NCI-H2107 treated with DMSO at 0.1 percent for 48 hours (cell line): ENCODE results near the gene ZFR.

Experiments used
- DNase-seq: peaks from one replicate; lab custom pipeline; 2025; ENCODE audit not compliant: unreplicated experiment; lab: John Stamatoyannopoulos, UW

Gene ZFR

GRCh38 chr5:32444431-32445286, at the start of gene ZFR:
Gene ZFR, minus strand, starts transcription at chr5:32444740. Its CDS starts 82 bp downstream, at chr5:32444658.
- DNase-seq, result peak; percentile 88

DNA sequence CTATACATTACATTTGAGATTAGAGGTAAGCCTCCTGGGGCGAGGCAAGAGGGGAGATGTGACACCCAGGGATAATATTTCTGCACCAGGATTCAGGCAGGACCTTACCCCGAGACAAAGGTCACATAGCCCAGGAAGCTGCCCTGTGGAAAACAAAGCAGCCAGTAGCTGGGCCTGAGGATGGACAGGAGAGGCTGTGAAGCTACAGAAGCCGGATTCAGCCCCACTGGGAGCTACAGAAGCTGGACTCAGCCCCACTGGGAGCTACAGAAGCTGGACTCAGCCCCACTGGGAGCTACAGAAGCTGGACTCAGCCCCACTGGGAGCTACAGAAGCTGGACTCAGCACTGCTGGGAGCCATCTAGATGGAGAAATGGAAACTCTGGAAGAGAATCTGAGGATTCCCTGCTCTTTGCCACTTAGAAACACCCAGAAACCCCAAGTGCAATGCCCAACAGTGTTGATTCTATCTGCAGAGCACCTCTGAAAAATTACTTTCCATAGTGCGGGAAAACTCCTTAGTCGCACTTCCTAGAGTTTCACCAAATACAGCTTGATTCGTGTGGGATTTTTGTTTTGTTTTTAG, 46.5 kb upstream of the ZFR start:
- no peak for DNase-seq

DNA sequence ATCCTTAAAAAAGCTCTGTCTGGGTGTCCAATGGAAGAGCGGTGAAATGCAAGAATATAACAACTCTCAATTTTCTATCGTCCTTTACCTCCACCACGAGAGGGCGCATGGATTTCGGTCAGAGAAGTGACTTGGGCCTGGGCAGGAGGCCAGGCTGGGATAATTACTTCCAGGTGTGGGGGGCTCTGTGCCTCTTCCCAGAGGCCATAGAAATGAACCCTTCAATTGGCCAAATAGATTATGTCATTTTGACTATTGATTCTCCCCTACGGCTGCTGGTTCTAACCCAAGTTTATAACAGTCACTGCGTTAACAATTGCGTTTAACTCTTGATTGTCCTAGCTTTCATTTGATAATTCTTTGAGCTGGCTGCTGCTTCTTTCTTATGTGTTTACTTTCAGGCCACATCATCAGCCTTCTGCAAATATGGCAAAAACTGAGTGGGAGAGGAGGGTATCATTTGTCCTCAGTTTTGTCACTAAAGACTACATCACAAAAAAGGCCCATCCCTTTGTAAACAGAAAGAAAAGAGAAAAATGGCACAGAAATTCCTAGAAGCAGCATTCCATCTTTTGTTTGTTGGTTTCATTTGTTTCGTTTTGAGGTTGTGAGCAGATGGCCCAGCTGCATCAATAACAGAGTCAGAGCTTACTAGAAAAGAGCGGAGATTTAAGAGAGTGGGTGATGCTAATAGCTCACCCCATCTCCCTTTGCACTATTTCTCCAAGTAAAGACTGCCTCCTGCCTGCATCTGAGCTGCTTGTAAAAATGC, 45.4 kb upstream of the ZFR start:
- DNase-seq, result peak; percentile 95

GRCh38 chr5:32487424-32487823, 42.9 kb upstream of the ZFR start:
- no peak for DNase-seq

DNA sequence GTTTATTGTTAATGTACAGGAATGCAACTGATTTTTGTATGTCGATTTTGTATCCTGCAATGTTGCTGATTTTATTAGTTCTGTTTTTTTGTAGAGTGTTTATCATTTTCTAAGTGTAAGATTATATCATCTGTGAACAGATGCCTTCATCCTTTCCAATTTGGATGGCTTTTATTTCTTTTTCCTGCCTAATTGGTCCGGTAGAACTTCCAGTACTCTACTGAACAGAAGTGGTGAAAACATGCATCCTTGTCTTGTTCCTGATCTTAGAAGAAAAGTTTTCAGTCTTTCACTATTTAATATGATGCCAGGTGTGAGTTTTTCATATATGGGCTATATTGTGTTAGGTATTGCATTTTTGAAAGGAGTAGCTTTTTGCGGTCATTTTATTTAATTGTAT, 42.5 kb upstream of the ZFR start:
- DNase-seq, result no peak

- no peak for DNase-seq
Measured at GRCh38 chr5:32482193-32482592, 37.7 kb upstream of the ZFR start.

- DNase-seq, result no peak
Measured at GRCh38 chr5:32479096-32479495, 34.6 kb upstream of the ZFR start.

- no peak for DNase-seq
Measured at GRCh38 chr5:32476891-32477290, 32.4 kb upstream of the ZFR start.

DNA sequence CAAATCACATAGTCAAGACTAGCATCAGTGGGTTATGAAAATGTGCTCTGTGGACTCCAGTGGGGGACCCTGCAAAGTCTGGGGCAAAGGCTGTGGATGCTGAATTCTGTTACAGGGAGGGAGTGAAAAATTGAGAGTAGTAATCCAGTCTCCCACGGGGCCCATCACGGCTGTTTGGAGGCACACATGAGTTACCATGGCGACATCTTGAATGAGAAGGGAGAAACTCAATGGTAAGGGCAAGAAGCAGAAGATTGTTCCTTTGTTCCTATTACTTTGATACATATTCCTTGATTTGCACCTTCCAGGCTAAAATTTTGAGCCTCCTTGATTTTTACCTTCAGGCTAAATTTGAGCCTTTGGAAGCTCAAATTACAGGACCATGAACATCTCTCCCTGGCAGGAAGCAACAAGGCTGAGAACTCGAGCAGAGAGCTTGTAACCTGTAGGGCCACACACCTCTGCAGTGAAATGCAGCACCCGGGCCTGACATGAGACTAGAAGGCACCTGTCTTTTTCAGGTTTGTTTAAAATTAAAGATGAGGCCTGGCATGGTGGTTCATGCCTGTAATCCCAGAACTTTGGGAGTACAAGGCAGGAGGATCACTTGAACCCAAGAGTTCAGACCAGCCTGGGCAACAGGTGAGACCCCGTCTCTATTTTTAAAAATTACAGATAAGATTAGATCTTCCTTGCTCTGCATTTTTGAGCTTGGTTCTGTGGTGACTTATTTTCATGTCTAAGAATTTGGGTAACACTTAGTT, 31.0 kb upstream of the ZFR start:
- DNase-seq, result peak; percentile 73

- no peak for DNase-seq
Measured at GRCh38 chr5:32474209-32474854, 29.8 kb upstream of the ZFR start.

DNA sequence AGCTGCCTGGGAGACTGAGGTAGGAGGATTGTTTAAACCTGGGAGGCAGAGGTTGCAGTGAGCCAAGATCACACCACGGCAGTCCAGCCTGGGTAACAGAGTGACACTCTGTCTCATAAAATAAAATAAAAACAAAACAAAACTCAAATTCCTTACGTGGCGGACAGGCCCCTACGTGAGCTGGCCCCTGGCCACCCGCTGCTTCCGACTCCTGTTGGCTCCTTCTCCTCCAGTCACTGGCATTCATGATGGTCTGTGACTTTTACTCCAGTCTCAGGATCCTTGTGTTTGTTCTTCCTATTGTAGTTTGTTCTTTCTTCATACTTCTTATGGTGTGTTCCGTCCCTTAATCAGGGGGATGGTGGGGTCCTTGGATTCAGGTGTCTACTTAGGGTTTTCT, 28.5 kb upstream of the ZFR start:
- DNase-seq, result no peak

GRCh38 chr5:32471784-32472183, 27.2 kb upstream of the ZFR start:
- DNase-seq, result no peak

DNA sequence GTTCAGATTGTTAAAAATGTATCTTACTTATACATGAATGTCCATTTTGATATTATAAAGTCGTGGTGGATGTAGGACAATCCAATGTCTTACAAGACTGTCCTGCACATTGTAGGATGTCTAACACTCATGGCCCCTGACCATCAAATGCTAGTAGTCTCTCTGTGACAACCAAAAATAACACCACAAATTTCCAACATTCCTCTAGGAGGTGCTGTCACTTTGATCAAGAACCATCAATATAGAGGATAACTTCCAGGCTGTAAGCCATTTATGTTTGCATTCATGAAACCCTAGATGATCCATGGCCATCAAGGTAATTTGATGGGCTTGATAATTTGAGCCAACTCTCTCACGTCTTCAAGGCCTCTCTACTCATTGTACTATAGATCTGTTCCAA, 20.5 kb upstream of the ZFR start:
- peak; percentile 20 for DNase-seq

DNA sequence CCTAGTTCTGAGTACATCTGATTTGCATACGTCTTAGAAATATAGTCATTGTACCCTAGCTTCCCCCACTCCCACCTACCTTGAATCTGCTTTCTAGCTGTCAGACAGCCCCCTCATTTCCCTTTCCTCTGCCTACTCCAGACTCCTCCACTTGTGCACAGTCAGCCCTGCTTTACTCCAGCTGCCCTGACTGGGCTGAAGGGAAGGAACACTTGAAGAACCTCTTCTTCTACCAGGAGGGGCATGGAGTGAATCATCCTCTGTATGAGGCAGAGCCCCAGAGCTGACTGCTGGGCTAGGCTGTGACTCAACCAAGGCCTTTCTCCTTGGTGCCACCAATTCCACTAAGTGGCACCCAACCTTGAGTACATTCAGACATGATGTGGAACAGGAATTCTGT, 18.1 kb upstream of the ZFR start:
- DNase-seq, result no peak

GRCh38 chr5:32461441-32462120, 17.0 kb upstream of the ZFR start:
- no peak for DNase-seq

GRCh38 chr5:32460702-32461101, 16.2 kb upstream of the ZFR start:
- DNase-seq, result no peak

DNA sequence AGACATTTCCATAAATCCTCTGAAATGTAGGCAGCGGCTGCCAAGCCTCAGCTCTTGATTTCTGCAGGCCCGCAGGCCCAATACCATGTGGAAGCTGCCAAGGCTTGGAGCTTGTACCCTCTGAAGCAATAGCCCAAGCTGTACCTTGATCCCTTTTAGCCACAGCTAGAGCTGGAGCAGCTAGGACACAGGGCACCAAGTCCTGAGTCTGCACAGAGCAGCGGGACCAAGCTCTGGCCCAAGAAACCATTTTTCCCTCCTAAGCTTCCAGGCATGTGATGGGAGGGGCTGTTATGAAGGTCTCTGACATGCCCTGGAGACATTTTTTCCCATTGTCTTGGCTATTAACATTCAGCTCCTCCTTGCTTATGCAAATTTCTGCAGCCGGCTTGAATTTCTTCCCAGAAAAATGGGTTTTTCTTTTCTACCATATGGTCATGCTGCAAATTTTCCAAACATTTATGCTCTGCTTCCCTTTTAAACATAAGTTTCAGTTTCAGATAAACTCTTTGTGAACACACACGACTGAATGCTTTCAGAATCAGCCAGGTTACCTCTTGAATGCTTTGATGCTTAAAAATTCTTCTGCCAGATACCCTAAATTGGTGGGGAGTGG, 14.4 kb upstream of the ZFR start:
- no peak for DNase-seq

DNA sequence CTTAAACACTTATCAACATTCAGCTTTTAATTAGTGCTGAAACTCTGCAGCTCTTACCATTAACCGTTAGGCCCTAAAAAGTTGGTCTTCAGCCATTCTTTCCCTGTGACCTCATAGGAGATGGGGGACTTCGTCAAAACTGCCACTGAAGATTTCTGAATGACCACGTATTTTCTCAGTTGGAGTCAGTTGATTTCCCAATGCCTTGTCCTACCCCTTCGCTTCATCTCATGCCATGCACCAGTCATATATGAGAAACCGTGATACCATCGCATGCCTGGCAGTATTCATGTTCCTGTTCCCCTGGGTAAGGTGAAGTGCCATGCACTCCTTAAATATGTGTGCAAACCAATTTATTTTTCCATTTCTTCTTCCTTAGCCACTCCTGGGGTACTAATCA, 10.8 kb upstream of the ZFR start:
- no peak for DNase-seq

- DNase-seq, result no peak
Measured at GRCh38 chr5:32454821-32455220, 10.3 kb upstream of the ZFR start.

GRCh38 chr5:32453916-32454315, 9.4 kb upstream of the ZFR start:
- no peak for DNase-seq
